Adrenal gland (tissue), 12 donors: Measurements from ENCODE around the gene SEMA4A. TPM values are rescaled to one million over a fixed set of nuclear protein-coding genes. Genes with fewer than 3 reads are reported as not detected.
"Not testable (repeated sequence)": the region's sequence is repeated elsewhere in the genome, so short reads cannot be mapped to it uniquely, and the experiment has no call there.

Source experiments
- DNase-seq, 7 donors: peaks; one replicate each; pipeline ENCODE4 v3.0.0-alpha.2; 2019 to 2020
- H3K27ac ChIP-seq, 5 donors: fragments of 200-600 bp; sonication (generic) in 4 of 5; 1 replicate in 3 of 5; 2 replicates in 2 of 5; pipeline versions ENCODE4 v1.5.1 to v1.8.0; 2016 to 2020; ENCODE audit warnings: mild to moderate bottlenecking in 1 of 5
- H3K27me3 ChIP-seq: fragments of 200-600 bp; 2 replicates; pipeline ENCODE4 v1.8.0; 2021
- H3K36me3 ChIP-seq, 2 donors: fragments of 200-600 bp; replicated peaks in 1 of 2; 1 replicate in 1 of 2; 2 replicates in 1 of 2; pipeline versions ENCODE4 v1.5.1 to v1.8.0; 2018 to 2022
- H3K4me1 ChIP-seq, 2 donors: fragments of 200-600 bp; replicated peaks in 1 of 2; 1 replicate in 1 of 2; 2 replicates in 1 of 2; pipeline versions ENCODE4 v1.5.1 to v1.8.0; 2018 to 2021
- H3K4me3 ChIP-seq, 4 donors: fragments of 200-600 bp; sonication (generic) in 3 of 4; one replicate each; pipeline ENCODE4 v1.5.1; 2016 to 2018
- H3K9me3 ChIP-seq, 3 donors: fragments of 200-600 bp; sonication (generic) in 1 of 3; replicated peaks in 1 of 3; 1 replicate in 2 of 3; 2 replicates in 1 of 3; pipeline versions ENCODE4 v1.5.1 to v1.8.0; 2016 to 2021
- POLR2A ChIP-seq, 2 donors: fragments of 450-650 bp; IDR thresholded peaks; one replicate each; pipeline ENCODE4 v1.6.1; 2017; ENCODE audit warnings: antibody characterized with exemption in 2 of 2, mild to moderate bottlenecking in 2 of 2, moderate library complexity in 1 of 2
- WGBS, 4 donors: extraction: QIAGEN DNeasy Blood & Tissue Kit in 2 of 4; methylation state at CpG; one replicate each; pipeline versions ENCODE4 v1.1.5 to v1.1.7; 2013 to 2017; 5-methylcytosine and 5-hydroxymethylcytosine counted together
- intact Hi-C, 2 donors: fragments of 100-400 bp; cut with DNase I; formaldehyde crosslinking; loops; one replicate each; pipeline versions ENCODE4 v1.14.1 to v1.15.0; 2022 to 2023
- polyA plus RNA-seq, 3 donors: library from polyadenylated mRNA; stranded (reverse); fragments of 200-250 nt in 2 of 3; fragments of 350-450 nt in 1 of 3; fragmentation: Illumina TruSeq in 1 of 3; extraction: RNeasy Lipid Tissue Mini Kit (QIAGEN cat#74804) in 1 of 3; gene quantifications; one replicate each; pipeline ENCODE4 v1.2.3, GENCODE V29; 2013 to 2014
- total RNA-seq, 9 donors: library from RNA; depleted of rRNA in 4 of 9; stranded (reverse); fragments of >200 nt in 4 of 9; fragments of 120-200 nt in 1 of 9; fragmentation: NEBNext Ultra II Directional in 1 of 9; extraction: Animal tissue kit (Norgen Biotek cat#: 25700) in 1 of 9; gene quantifications; one replicate each; pipeline versions ENCODE4 v1.1.0 to v1.2.4, GENCODE V29; 2013 to 2023
- TF ChIP-seq, protein P1 (sequence below), 6 experiments: fragments of 450-650 bp in 4 of 6; fragments of 200-600 bp in 2 of 6; sonication (generic) in 1 of 6; IDR thresholded peaks; 1 replicate in 5 of 6; 2 replicates in 1 of 6; pipeline versions ENCODE4 v1.5.1 to v1.8.0; 2016 to 2021; ENCODE audit warnings: antibody characterized with exemption in 6 of 6, mild to moderate bottlenecking in 2 of 6, moderate library complexity in 1 of 6
- donor health status: healthy with polysubstance abuse.
- donor health status: Bipolar disorder and iron deficiency.
- donor health status: DM: yes; HTN: yes; CAD: no.
- donor health status: DM: no; HTN: no; CAD: no.
- donor health status: DM: no; HTN: no; CAD: no.
- donor health status: DM: yes; HTN: yes; CAD: no.

SEMA4A gene
- total and polyA plus RNA-seq, 12 donors, result 0.30 to 4.8 (median 1.8) TPM

DNA sequence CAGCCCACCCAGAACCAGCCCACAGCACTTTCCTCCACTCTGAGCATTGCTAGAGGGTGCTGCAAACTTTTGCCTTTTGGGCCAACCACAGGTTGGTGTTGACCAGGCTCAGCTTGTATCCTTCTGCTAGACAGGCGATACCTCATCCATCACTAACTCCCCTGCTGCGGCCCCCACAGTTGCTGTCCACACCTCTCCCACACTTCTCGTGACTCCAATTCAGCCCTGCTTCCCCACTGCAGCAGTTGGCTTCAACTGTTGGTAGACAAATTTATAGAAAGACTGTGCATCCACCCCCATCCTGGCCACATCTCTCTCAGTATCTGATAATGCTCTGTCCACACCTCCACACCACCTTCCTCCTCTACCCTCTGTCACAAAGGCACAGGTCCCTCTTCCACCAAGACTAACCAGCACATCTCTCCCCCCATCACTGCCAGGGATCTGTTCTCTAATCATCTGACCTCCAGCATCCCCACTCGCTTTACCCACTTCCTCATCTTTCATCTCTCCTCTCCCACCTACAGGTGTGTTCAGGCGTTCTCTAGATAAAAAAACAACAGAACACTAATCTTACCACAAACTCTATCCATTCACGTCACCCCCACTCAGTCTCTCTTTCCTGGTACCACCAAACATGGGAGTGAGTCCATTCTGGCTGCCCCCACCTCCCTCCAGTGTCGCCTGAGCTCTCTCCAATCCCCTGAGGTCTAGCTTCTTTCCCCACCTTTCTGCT lies 24.7 kb downstream of the SEMA4A start:
- Histone ChIP-seq H3K27me3 (no peaks in the 10 kb centered on the region), H3K4me3 (no peak overlapping the region), H3K36me3 (no peaks in the 10 kb centered on the region), H3K4me1 (no peaks in the 10 kb centered on the region), H3K9me3 (no peaks in the 10 kb centered on the region), H3K27ac (no peak overlapping the region)
- DNase-seq, result no peak
- TF ChIP-seq, protein P1, sequence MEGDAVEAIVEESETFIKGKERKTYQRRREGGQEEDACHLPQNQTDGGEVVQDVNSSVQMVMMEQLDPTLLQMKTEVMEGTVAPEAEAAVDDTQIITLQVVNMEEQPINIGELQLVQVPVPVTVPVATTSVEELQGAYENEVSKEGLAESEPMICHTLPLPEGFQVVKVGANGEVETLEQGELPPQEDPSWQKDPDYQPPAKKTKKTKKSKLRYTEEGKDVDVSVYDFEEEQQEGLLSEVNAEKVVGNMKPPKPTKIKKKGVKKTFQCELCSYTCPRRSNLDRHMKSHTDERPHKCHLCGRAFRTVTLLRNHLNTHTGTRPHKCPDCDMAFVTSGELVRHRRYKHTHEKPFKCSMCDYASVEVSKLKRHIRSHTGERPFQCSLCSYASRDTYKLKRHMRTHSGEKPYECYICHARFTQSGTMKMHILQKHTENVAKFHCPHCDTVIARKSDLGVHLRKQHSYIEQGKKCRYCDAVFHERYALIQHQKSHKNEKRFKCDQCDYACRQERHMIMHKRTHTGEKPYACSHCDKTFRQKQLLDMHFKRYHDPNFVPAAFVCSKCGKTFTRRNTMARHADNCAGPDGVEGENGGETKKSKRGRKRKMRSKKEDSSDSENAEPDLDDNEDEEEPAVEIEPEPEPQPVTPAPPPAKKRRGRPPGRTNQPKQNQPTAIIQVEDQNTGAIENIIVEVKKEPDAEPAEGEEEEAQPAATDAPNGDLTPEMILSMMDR (IDR thresholded peaks at IDR 0.05), result no peak
- TF ChIP-seq POLR2A (IDR thresholded peaks at IDR 0.05), result no peak
- intact Hi-C loops, result no loop called here
- 74 to 83% (median 78%) methylated on average over 7 of the region's 7 CpGs for WGBS, 4 donors

DNA sequence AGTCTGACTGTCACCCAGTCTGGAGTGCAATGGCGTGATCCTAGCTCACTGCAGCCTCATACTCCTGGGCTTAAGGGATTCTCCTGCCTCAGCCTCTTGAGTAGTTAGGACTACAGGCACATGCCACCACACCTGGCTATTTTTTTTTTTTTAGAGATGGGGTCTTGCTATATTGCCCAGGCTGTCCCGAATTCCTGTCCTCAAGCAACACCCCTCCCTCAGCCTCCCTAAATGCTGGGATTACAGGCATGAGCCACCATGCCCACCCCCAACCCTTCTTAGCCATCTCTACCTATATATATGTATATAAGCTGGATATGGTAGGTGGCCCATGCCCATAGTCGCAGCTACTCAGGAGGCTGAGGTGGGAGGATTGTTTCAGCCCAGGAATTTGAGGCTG lies 27.1 kb downstream of the SEMA4A start:
- Histone ChIP-seq H3K36me3 (no peaks in the 10 kb centered on the region), H3K27me3 (no peaks in the 10 kb centered on the region), H3K4me3 (no peak overlapping the region), H3K9me3 (no peaks in the 10 kb centered on the region), H3K27ac (no peak overlapping the region), H3K4me1 (no peaks in the 10 kb centered on the region)
- DNase-seq, result no peak
- intact Hi-C loops, result no loop called here
- no peak for TF ChIP-seq POLR2A (IDR thresholded peaks at IDR 0.05)
- TF ChIP-seq, protein P1 (IDR thresholded peaks at IDR 0.05), result no peak
- 78 to 98% (median 90%) methylated on average over 3 of the region's 3 CpGs for WGBS, 4 donors

DNA sequence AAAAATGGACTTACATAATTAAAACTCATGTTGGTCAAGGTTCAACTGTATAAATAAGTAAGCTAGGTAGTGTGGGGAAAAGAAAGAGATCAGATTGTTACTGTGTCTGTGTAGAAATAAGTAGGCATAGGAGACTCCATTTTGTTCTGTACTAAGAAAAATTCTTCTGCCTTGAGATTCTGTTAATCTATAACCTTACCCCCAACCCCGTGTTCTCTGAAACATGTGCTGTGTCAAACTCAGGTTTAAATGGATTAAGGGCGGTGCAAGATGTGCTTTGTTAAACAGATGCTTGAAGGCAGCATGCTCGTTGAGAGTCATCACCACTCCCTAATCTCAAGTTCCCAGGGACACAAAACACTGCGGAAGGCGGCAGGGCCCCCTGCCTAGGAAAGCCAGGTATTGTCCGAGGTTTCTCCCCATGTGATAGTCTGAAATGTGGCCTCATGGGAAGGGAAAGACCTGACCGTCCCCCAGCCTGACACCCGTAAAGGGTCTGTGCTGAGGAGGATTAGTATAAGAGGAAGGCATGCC lies 28.1 kb downstream of the SEMA4A start:
- DNase-seq, H3K9me3 ChIP-seq, H3K36me3 ChIP-seq, intact Hi-C loops, H3K27me3 ChIP-seq, H3K27ac ChIP-seq, H3K4me3 ChIP-seq, H3K4me1 ChIP-seq: not testable (repeated sequence)
- WGBS, 4 donors, result 43 to 63% (median 46%) methylated on average over 8 of the region's 8 CpGs

DNA sequence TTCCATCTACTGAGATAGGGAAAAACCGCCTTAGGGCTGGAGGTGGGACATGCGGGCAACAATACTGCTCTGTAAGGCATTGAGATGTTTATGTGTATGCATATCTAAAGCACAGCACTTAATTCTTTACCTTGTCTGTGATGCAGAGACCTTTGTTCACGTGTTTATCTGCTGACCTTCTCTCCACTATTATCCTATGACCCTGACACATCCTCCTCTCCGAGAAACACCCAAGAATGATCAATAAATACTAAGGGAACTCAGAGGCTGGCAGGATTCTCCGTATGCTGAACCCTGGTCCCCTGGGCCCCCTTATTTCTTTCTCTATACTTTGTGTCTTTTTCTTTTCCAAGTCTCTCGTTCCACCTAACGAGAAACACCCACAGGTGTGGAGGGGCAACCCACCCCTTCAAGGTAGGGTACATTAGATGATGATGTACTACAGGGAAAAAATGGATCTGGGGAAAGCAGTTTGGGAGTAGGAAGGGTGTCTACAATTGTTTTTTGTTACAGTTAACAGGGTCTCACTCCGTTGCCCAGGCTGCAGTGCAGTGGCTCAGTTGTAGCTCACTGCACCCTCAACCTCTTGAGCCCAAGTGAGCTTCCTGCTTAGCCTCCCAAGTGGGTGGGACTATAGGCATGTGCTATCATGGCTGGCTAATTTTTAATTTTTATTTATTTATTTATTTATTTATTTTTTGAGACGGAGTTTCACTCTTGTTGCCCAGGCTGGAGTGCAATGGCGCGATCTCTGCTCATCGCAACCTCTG lies 28.8 kb downstream of the SEMA4A start:
- DNase-seq, result not testable (repeated sequence)
- WGBS, 4 donors, result 73 to 79% (median 74%) methylated on average over 12 of the region's 12 CpGs

DNA sequence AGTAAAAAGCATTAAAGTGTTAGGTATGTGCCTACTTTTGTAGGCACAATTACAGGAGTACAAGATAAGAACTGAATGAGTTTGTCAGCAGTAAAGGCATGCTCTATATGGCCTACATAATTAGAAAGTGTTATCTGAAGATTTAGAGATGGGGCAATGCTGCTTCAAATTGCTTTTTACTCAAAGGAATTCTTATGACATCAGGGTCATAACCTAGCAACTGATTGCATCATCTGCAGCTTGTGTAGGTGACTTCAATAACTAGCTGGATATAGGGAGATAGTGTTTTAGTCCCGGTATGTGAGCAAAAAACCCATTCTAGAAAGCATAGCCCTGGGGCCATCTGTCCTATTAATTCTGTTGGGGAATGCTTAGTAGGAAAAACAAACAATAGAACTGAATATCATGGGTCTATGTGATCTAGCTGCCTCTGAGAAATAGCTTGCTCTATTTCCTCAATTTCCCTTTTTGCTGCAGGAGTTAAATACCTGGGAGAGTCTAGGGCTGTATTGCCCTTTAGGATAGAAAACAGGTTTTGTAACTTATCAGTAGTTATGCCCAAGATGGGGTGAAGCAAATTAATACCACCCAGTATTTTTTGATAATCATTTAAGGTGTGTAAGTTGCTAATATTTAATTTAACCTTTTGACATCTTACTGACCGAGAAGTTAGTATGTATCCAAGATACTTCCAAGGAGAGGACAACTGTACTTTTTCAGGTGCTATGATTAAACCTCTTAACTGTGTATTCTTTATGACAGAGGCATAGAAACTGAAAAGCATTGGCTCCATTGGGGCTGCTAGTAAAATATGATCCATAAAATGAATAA lies 33.2 kb downstream of the SEMA4A start:
- intact Hi-C loops, H3K36me3 ChIP-seq, H3K9me3 ChIP-seq, H3K4me3 ChIP-seq, H3K27ac ChIP-seq, H3K27me3 ChIP-seq, DNase-seq, H3K4me1 ChIP-seq: not testable (repeated sequence)
- 91 to 92% (median 91%) methylated on average over 2 of the region's 2 CpGs for WGBS, 4 donors

More for the DNA sequence above, 28.8 kb downstream of the SEMA4A start:
- H3K27ac ChIP-seq, H3K9me3 ChIP-seq, H3K4me1 ChIP-seq, H3K36me3 ChIP-seq, intact Hi-C loops, H3K4me3 ChIP-seq, H3K27me3 ChIP-seq: not testable (repeated sequence)

DNA sequence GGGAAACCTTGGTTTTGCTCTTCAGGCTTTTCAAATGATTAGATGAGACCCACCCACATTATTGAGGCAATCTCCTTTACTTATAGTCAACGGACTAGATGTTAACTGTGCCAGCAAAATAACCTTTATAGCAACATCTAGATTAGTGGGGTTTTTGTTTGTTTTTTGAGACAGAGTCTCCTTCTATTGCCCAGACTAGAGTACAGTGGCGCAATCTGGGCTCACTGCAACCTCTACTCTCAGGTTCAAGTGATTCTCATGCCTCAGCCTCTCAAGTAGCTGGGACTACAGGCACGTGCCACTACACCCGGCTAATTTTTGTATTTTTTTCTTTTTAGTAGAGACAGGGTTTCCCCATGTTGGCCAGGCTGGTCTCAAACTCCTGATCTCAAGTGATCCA lies 36.9 kb downstream of the SEMA4A start:
- H3K27me3 ChIP-seq, intact Hi-C loops, H3K9me3 ChIP-seq, H3K27ac ChIP-seq, H3K36me3 ChIP-seq, DNase-seq, H3K4me3 ChIP-seq: not testable (repeated sequence)
- 72 to 87% (median 85%) methylated on average over 4 of the region's 4 CpGs for WGBS, 4 donors
- peaks cover 0 to 12% of the 10 kb centered on the region in 2 donors for H3K4me1 ChIP-seq
